GM12872 (cell line): ENCODE results near the gene PRDM2.

ENCODE experiments used
- CTCF ChIP-seq: IDR thresholded peaks from 3 replicates; pipeline ENCODE4 v1.5.1; 2011; ENCODE audit warnings: low read depth, mild to moderate bottlenecking, low read length, moderate library complexity; ENCODE audit not compliant: insufficient read depth

PRDM2 gene

GRCh38 chr1:13781228-13781627 is 81.2 kb downstream of the PRDM2 start:
- TF ChIP-seq CTCF = no peak

- no peak for TF ChIP-seq CTCF
These were observed 82.1 kb downstream of the PRDM2 start for GRCh38 chr1:13781907-13782633.

- no peak for TF ChIP-seq CTCF
These were observed 82.8 kb downstream of the PRDM2 start for GRCh38 chr1:13782634-13783360.

- no peak for TF ChIP-seq CTCF
These were observed 83.6 kb downstream of the PRDM2 start for GRCh38 chr1:13783551-13783950.

GRCh38 chr1:13784971-13785370 is 85.0 kb downstream of the PRDM2 start:
- TF ChIP-seq CTCF = no peak

DNA sequence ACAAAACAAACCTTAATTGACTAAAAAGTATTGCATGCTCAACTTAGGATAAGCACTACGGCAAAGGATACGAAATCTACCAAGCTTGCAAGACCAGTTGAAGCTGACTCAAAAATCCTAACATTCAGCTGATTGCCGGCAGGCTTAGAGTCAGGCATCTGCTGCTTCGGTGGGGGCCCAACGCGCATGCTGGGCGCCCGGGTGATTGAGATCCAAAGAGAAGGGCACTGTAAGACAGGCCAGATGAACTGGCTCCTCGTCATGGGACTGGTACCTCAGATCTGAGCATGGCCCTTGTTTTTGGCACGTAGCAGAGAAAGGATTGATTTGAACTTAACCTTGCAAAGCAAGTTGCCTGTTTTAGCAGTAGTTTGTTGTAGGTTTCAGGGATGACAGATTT is 86.6 kb downstream of the PRDM2 start:
- TF ChIP-seq CTCF = no peak

DNA sequence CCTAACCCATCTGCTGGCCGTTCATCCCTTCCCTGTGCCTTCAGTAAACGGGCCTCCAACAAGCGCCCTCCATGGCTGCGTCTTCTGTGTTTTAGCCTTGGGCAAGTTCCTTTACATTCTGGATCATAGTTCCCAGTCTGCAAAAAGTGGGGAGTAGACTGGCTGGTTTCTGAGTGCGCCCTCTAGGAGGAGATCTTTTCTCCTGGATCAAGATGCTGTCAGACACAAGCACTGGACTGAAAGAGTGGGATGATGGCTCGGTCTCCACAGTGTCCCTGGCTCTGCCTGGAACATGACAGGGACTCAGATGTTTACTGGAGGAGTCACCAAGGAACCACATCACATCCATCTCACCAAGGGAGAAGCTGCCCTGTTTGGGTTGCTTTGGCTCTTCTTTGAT is 88.8 kb downstream of the PRDM2 start:
- TF ChIP-seq CTCF = no peak
